Endothelial cell of umbilical vein (primary cell): ENCODE measurements around the gene TNFSF9. TPM values are rescaled to one million over a fixed set of nuclear protein-coding genes. Genes with fewer than 3 reads are reported as not detected.
"Not testable (repeated sequence)": the region's sequence is repeated elsewhere in the genome, so short reads cannot be mapped to it uniquely, and the experiment has no call there.

Experiments
- BruUV-seq: library from RNA; stranded (reverse); fragments of 400-500 nt; replicated peaks from 2 replicates; lab custom pipeline; 2021; lab: Mats Ljungman, UMichigan
- CTCF ChIA-PET: fragments of 300-600, 350-600 bp; sonication (Branson Sonifier 250); formaldehyde crosslinking; loops from one replicate; lab custom pipeline; 2021; ENCODE audit warnings: antibody characterized with exemption, inconsistent platforms; lab: Charles Lee
- POLR2A ChIA-PET: fragments of 300-600, 350-600 bp; sonication (Branson Sonifier 250); formaldehyde crosslinking; loops from one replicate; lab custom pipeline; 2021; ENCODE audit warnings: antibody characterized with exemption, inconsistent platforms; lab: Charles Lee
- DNase-seq: peaks from one replicate; pipeline ENCODE4 v3.0.0-alpha.2; 2011; ENCODE audit warnings: low read depth, low spot score
- FAIRE-seq: peaks from 2 replicates; lab custom pipeline; 2011; peaks lifted over from hg19 to GRCh38; lab: Jason Lieb, UNC
- H2AFZ ChIP-seq: 2 replicates; pipeline ENCODE4 v1.6.0; 2012; ENCODE audit warnings: low read depth, low read length, control low read depth, inconsistent platforms
- H3K27ac ChIP-seq: 2 replicates; pipeline ENCODE4 v1.5.1; 2011; ENCODE audit warnings: low read depth, mild to moderate bottlenecking, control low read depth, low read length, moderate library complexity; ENCODE audit not compliant: insufficient read depth
- H3K27me3 ChIP-seq, 2 experiments: 2 replicates each; pipeline versions ENCODE4 v1.6.0 to v1.6.1; 2011; ENCODE audit warnings: low read length in 2 of 2, mixed read lengths in 1 of 2; ENCODE audit not compliant: control insufficient read depth in 2 of 2, insufficient read depth in 2 of 2
- H3K36me3 ChIP-seq, 2 experiments: 2 replicates in 1 of 2; 3 replicates in 1 of 2; pipeline ENCODE4 v1.5.1; 2011; ENCODE audit warnings: low read length in 2 of 2, mild to moderate bottlenecking in 1 of 2, moderate library complexity in 1 of 2; ENCODE audit not compliant: control insufficient read depth in 2 of 2, insufficient read depth in 2 of 2; ENCODE audit errors: extremely low read depth in 1 of 2
- H3K4me1 ChIP-seq: 3 replicates; pipeline ENCODE4 v1.5.1; 2011; ENCODE audit warnings: mild to moderate bottlenecking, low read length; ENCODE audit not compliant: control insufficient read depth, insufficient read depth; ENCODE audit errors: extremely low read depth
- H3K4me2 ChIP-seq: 2 replicates; pipeline ENCODE4 v1.6.1; 2011; ENCODE audit warnings: low read length, control low read depth, mixed read lengths; ENCODE audit not compliant: insufficient read depth
- H3K4me3 ChIP-seq, 3 experiments: fragments of 200-600 bp in 1 of 3; sonication (generic), shearing (Covaris generic) in 1 of 3; replicated peaks in 1 of 3; 2 replicates each; pipeline ENCODE4 v1.5.1; 2011 to 2016; ENCODE audit warnings: control low read depth in 3 of 3, low read length in 3 of 3, mild to moderate bottlenecking in 2 of 3, inconsistent platforms in 1 of 3, low read depth in 1 of 3, moderate library complexity in 1 of 3; ENCODE audit not compliant: insufficient read depth in 1 of 3
- H3K79me2 ChIP-seq: 2 replicates; pipeline ENCODE4 v1.6.0; 2012; ENCODE audit warnings: low read length, inconsistent platforms; ENCODE audit not compliant: control insufficient read depth, insufficient read depth
- H3K9ac ChIP-seq: replicated peaks from 2 replicates; pipeline ENCODE3; 2011; ENCODE audit warnings: low read length, control low read depth; ENCODE audit not compliant: insufficient read depth; ENCODE audit errors: extremely low read depth
- H3K9me1 ChIP-seq: replicated peaks from 3 replicates; pipeline ENCODE4 v1.6.0; 2011; ENCODE audit warnings: mild to moderate bottlenecking, low read length; ENCODE audit not compliant: control insufficient read depth, insufficient read depth; ENCODE audit errors: extremely low read depth
- H3K9me3 ChIP-seq: replicated peaks from 2 replicates; pipeline ENCODE4 v1.5.1; 2012; ENCODE audit warnings: low read length, inconsistent platforms; ENCODE audit not compliant: control insufficient read depth, insufficient read depth
- H4K20me1 ChIP-seq: replicated peaks from 2 replicates; pipeline ENCODE3; 2011; ENCODE audit warnings: mild to moderate bottlenecking, low read length; ENCODE audit not compliant: control insufficient read depth, insufficient read depth; ENCODE audit errors: extremely low read depth
- EZH2 ChIP-seq: IDR thresholded peaks from 2 replicates; pipeline ENCODE4 v1.6.1; 2012; ENCODE audit warnings: borderline replicate concordance, low read depth, mild to moderate bottlenecking, moderate library complexity, low read length, inconsistent platforms; ENCODE audit not compliant: severe bottlenecking
- FOS ChIP-seq: IDR thresholded peaks from 2 replicates; pipeline ENCODE4 v1.6.1; 2011; ENCODE audit warnings: mild to moderate bottlenecking, low read length, moderate library complexity, borderline replicate concordance; ENCODE audit not compliant: insufficient read depth
- GATA2 ChIP-seq: IDR thresholded peaks from 2 replicates; pipeline ENCODE4 v1.7.0; 2011; ENCODE audit warnings: low read depth, mild to moderate bottlenecking, moderate library complexity, mixed read lengths, low read length; ENCODE audit not compliant: insufficient read length, insufficient read depth
- JUN ChIP-seq: IDR thresholded peaks from 2 replicates; pipeline ENCODE4 v1.6.1; 2011; ENCODE audit warnings: borderline replicate concordance, low read depth; ENCODE audit not compliant: insufficient read length, insufficient read depth
- MYC ChIP-seq: IDR thresholded peaks from one replicate; pipeline ENCODE4 v1.6.1; 2011; ENCODE audit warnings: mild to moderate bottlenecking, low read depth, low read length
- POLR2A ChIP-seq: IDR thresholded peaks from 2 replicates; pipeline ENCODE4 v1.6.1; 2012; ENCODE audit warnings: low read depth, mild to moderate bottlenecking, control low read depth, low read length
- POLR2AphosphoS5 ChIP-seq: IDR thresholded peaks from 2 replicates; pipeline ENCODE4 v1.6.1; 2012; ENCODE audit warnings: low read depth, mild to moderate bottlenecking, control low read depth, low read length, moderate library complexity; ENCODE audit not compliant: insufficient read depth
- dilution Hi-C: fragments of 300-500 bp; cut with MboI; formaldehyde crosslinking; loops from one replicate; pipeline ENCODE4 v1.15.0; 2019; ENCODE audit warnings: low sequenced_read_pairs; ENCODE audit not compliant: extremely low pct_ligation_motif_present
- intact Hi-C: fragments of 100-400 bp; cut with micrococcal nuclease; formaldehyde crosslinking; loops from one replicate; pipeline ENCODE4 v1.10.0; 2022
- polyA plus RNA-seq, 4 experiments: library from polyadenylated mRNA; depleted of rRNA in 3 of 4; stranded (reverse) in 3 of 4; unstranded in 1 of 4; fragments of >200 nt; gene quantifications; 2 replicates each; pipeline versions ENCODE4 v1.2.1 to v1.2.3, GENCODE V29; 2011 to 2012; ENCODE audit warnings: missing spikeins in 1 of 4
- total RNA-seq: library from RNA; stranded (reverse); gene quantifications from 2 replicates; pipeline ENCODE4 v1.2.3, GENCODE V29; 2021
- TF ChIP-seq, protein P1 (sequence below), 2 donors: IDR thresholded peaks; 1 replicate in 1 of 2; 2 replicates in 1 of 2; pipeline ENCODE4 v1.5.1; 2011; ENCODE audit warnings: low read length in 2 of 2, mild to moderate bottlenecking in 2 of 2, moderate library complexity in 2 of 2, control low read depth in 1 of 2, inconsistent platforms in 1 of 2, low read depth in 1 of 2; ENCODE audit not compliant: insufficient read depth in 1 of 2; ENCODE audit errors: extremely low read depth in 1 of 2
- TF ChIP-seq, protein P2 (sequence below): IDR thresholded peaks from 2 replicates; pipeline ENCODE4 v1.6.1; 2011; ENCODE audit not compliant: insufficient read depth, insufficient read length

Gene TNFSF9
- total and polyA plus RNA-seq, 2 donors (not counting 3 experiments of a cell fraction or from before 2014, with no cell fraction given), result 0.52 to 0.53 TPM

DNA sequence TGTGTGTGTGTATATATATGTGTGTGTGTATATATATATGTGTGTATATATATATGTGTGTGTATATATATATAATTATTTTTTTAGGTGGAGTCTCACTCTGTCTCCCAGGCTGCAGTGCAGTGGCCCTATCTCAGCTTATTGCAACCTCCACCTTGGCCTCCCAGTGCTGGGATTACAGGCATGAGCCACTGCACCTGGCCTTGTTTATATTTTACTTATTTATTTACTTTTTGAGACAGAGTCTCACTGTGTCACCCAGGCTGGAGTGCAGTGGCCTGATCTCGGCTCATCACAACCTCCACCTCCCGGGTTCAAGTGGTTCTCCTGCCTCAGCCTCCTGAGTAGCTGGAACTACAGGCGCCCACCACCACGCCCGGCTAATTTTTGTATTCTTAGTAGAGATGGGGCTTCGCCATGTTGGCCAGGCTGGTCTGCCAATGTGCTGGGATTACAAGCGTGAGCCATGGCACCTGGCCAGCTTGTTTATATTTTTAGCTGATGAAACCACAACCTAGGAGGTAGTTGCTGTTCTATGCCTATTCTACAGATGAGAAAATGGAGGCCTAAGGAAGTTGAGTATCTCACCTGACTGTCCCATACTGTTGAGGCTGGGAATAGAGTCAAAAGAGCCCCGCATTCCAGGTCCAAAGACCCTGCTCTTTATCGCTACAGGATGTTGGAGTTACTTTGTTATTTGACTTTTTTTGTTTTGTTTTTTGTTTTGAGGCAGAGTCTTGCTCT is 22.6 kb upstream of the TNFSF9 start:
- dilution Hi-C loops, result not testable (repeated sequence)

DNA sequence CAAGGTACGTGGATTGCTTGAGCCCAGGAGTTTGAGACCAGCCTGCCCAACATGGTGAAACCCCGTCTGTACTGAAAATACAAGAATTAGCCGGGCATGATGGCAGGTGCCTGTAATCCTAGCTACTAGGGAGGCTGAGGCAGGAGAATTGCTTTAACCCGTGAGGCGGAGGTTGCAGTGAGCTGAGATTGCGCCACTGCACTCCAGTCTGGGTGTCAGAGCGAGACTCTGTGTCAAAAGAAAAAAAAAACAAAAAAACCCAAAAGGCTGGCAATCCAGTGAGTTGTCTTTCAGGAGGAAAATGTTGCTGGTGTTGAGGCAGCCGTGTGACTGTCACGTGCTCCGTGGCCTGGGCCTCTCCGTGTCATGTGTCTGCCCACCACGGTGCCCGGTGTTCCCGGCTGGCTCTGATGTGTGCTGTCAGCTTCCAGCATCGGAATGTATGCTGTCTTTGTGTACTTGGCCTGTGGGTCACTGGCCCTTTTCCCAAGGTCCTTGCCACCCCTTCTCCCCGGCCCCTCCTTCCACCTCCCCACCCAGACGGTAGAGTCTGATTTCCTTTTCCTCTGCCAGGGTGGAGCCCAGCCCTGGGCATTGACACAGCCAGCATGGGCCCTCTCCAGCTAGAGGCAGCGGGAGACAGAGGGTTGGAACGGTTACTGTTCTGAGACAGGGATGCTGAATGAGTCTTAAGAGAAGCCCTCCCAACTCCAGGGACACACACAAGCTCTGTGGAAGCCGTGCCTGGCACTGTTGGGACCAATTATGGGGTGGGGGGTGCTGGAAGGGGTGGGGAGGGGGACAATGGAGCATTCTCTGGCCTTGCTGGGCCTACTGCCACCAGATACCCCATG is 21.5 kb upstream of the TNFSF9 start:
- CTCF ChIA-PET, result interaction anchor here (0.9 kb wide), 1 partner anchor 18 kb away, joined by 5 read pairs; no protein-coding TSS in a partner anchor

More for the DNA sequence above, 22.6 kb upstream of the TNFSF9 start:
- H3K79me2 ChIP-seq, FAIRE-seq, H3K9ac ChIP-seq, H2AFZ ChIP-seq, H4K20me1 ChIP-seq, H3K36me3 ChIP-seq, H3K27ac ChIP-seq, H3K9me3 ChIP-seq, intact Hi-C loops, DNase-seq, H3K4me2 ChIP-seq, BruUV-seq, H3K9me1 ChIP-seq, H3K27me3 ChIP-seq, H3K4me1 ChIP-seq, H3K4me3 ChIP-seq, POLR2A ChIA-PET: not testable (repeated sequence)
- CTCF ChIA-PET, result interaction anchor here (0.7 to 2.6 kb wide), 2 partner anchors 8 to 125 kb away, joined by 4 to 8 read pairs; no protein-coding TSS in a partner anchor

More for the DNA sequence above, 21.5 kb upstream of the TNFSF9 start:
- FAIRE-seq (no peak), DNase-seq (no peak)
- Histone ChIP-seq H3K4me3 (no peak overlapping the region), H4K20me1 (no peaks in the 10 kb centered on the region), H3K27me3 (no peaks in the 10 kb centered on the region), H3K9ac (no peak overlapping the region), H3K27ac (no peak overlapping the region), H3K4me2 (no peak overlapping the region), H3K4me1 (no peaks in the 10 kb centered on the region), H3K9me1 (no peaks in the 10 kb centered on the region), H3K79me2 (no peaks in the 10 kb centered on the region), H3K9me3 (no peaks in the 10 kb centered on the region), H2AFZ (peak overlapping the region; percentile 51), H3K36me3 (no peaks in the 10 kb centered on the region)
- TF ChIP-seq, protein P1, sequence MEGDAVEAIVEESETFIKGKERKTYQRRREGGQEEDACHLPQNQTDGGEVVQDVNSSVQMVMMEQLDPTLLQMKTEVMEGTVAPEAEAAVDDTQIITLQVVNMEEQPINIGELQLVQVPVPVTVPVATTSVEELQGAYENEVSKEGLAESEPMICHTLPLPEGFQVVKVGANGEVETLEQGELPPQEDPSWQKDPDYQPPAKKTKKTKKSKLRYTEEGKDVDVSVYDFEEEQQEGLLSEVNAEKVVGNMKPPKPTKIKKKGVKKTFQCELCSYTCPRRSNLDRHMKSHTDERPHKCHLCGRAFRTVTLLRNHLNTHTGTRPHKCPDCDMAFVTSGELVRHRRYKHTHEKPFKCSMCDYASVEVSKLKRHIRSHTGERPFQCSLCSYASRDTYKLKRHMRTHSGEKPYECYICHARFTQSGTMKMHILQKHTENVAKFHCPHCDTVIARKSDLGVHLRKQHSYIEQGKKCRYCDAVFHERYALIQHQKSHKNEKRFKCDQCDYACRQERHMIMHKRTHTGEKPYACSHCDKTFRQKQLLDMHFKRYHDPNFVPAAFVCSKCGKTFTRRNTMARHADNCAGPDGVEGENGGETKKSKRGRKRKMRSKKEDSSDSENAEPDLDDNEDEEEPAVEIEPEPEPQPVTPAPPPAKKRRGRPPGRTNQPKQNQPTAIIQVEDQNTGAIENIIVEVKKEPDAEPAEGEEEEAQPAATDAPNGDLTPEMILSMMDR (IDR thresholded peaks at IDR 0.05; ENCODE audit: extremely low read depth in 1 of 2, insufficient read depth in 1 of 2, low read depth in 1 of 2, low read length in 2 of 2), result no peak
- TF ChIP-seq GATA2 (no peak), FOS (no peak), POLR2AphosphoS5 (no peak), POLR2A (no peak), EZH2 (no peak), JUN (no peak), MYC (no peak)
- TF ChIP-seq, protein P2, sequence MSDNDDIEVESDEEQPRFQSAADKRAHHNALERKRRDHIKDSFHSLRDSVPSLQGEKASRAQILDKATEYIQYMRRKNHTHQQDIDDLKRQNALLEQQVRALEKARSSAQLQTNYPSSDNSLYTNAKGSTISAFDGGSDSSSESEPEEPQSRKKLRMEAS, result no peak
- dilution Hi-C loops, result no loop called here
- POLR2A ChIA-PET, result interaction anchor here (0.6 kb wide), 1 partner anchor 8 kb away, joined by 6 read pairs; no protein-coding TSS in a partner anchor
- intact Hi-C loops, result no loop called here
- BruUV-seq, result no TSS peak
